HepG2 (cell line): ENCODE results near the gene HLA-F. TPM values are rescaled to one million over a fixed set of nuclear protein-coding genes. Genes with fewer than 3 reads are reported as not detected.

Experiments
- ATAC-seq: fragments of 200-7000 bp; cut with Tn5 transposase; 3 replicates; pipeline ENCODE4 v1.9.1; 2020; ENCODE audit warnings: mild to moderate bottlenecking, moderate library complexity
- BruUV-seq: library from RNA; stranded (reverse); fragments of 400-500 nt; replicated peaks from 2 replicates; lab custom pipeline; 2021; lab: Mats Ljungman, UMichigan
- CTCF ChIA-PET: fragments of 300-600 bp; formaldehyde crosslinking; extraction: SDS; loops from one replicate; lab custom pipeline; 2021; ENCODE audit warnings: low total read pairs, inconsistent platforms, low intra/inter-chr PET ratio; lab: Yijun Ruan, JAX
- POLR2A ChIA-PET: fragments of 350-600 bp; sonication (Branson Sonifier 250); formaldehyde crosslinking; loops from one replicate; lab custom pipeline; 2020; ENCODE audit warnings: antibody characterized with exemption, inconsistent platforms; lab: Yijun Ruan, JAX
- DNase-seq: peaks from one replicate; pipeline ENCODE4 v3.0.0-alpha.2; 2015; ENCODE audit warnings: low spot score
- FAIRE-seq: peaks from 3 replicates; lab custom pipeline; 2011; peaks lifted over from hg19 to GRCh38; lab: Jason Lieb, UNC
- H2AFZ ChIP-seq: one replicate; pipeline ENCODE4 v1.6.1; 2011; ENCODE audit warnings: low read length, inconsistent platforms
- H3K27ac ChIP-seq: fragments of 300-600 bp; 3 replicates; pipeline ENCODE4 v1.8.0; 2011; ENCODE audit warnings: mixed run types, mild to moderate bottlenecking, mixed read lengths, low read length, inconsistent platforms; ENCODE audit not compliant: insufficient read depth; ENCODE audit errors: extremely low read length
- H3K27me3 ChIP-seq, 2 experiments: fragments of 200-600 bp in 1 of 2; 2 replicates in 1 of 2; 3 replicates in 1 of 2; pipeline versions ENCODE4 v1.6.0 to v1.8.0; 2011; ENCODE audit warnings: low read length in 2 of 2, mild to moderate bottlenecking in 2 of 2, moderate library complexity in 2 of 2, inconsistent platforms in 1 of 2; ENCODE audit not compliant: insufficient read depth in 2 of 2, control insufficient read depth in 1 of 2
- H3K36me3 ChIP-seq, 2 experiments: fragments of 200-600 bp in 1 of 2; replicated peaks in 1 of 2; 2 replicates in 1 of 2; 3 replicates in 1 of 2; pipeline versions ENCODE4 v1.5.1 to v1.8.0; 2011; ENCODE audit warnings: low read length in 2 of 2, inconsistent platforms in 1 of 2; ENCODE audit not compliant: insufficient read depth in 2 of 2, control insufficient read depth in 1 of 2
- H3K4me1 ChIP-seq: 2 replicates; pipeline ENCODE4 v1.5.1; 2012; ENCODE audit warnings: low read length, inconsistent platforms; ENCODE audit not compliant: insufficient read depth
- H3K4me2 ChIP-seq: 2 replicates; pipeline ENCODE4 v1.6.0; 2011; ENCODE audit warnings: low read depth, low read length, inconsistent platforms
- H3K4me3 ChIP-seq, 3 experiments: fragments of 200-600 bp in 1 of 3; sonication (generic), shearing (Covaris generic) in 1 of 3; replicated peaks in 1 of 3; 2 replicates each; pipeline ENCODE4 v1.5.1; 2011 to 2016; ENCODE audit warnings: low read length in 3 of 3, inconsistent platforms in 2 of 3, low read depth in 2 of 3, mild to moderate bottlenecking in 2 of 3, control low read depth in 1 of 3, mixed read lengths in 1 of 3; ENCODE audit not compliant: insufficient read depth in 1 of 3
- H3K79me2 ChIP-seq: one replicate; pipeline ENCODE4 v1.6.1; 2011; ENCODE audit warnings: low read length, inconsistent platforms; ENCODE audit not compliant: insufficient read depth
- H3K9ac ChIP-seq: 2 replicates; pipeline ENCODE4 v1.6.0; 2011; ENCODE audit warnings: mild to moderate bottlenecking, low read depth, low read length, inconsistent platforms; ENCODE audit not compliant: insufficient read depth
- H3K9me3 ChIP-seq: 2 replicates; pipeline ENCODE4 v1.5.1; 2012; ENCODE audit warnings: mild to moderate bottlenecking, low read length
- H4K20me1 ChIP-seq: 2 replicates; pipeline ENCODE4 v1.6.0; 2011; ENCODE audit warnings: inconsistent platforms, mild to moderate bottlenecking, low read length, moderate library complexity; ENCODE audit not compliant: insufficient read depth
- CEBPZ ChIP-seq: IDR thresholded peaks from 2 replicates; pipeline ENCODE4 v1.6.1; 2012; ENCODE audit warnings: low read length, improper control_type of control experiment
- DRAP1 ChIP-seq: IDR thresholded peaks from 2 replicates; pipeline ENCODE4 v1.6.1; 2016; ENCODE audit warnings: missing genetic modification reagents, missing compliant biosample characterization
- HOMEZ ChIP-seq: IDR thresholded peaks from 2 replicates; pipeline ENCODE4 v1.6.1; 2016; ENCODE audit warnings: low read depth
- MTERF4 ChIP-seq: sonication (generic); formaldehyde crosslinking; IDR thresholded peaks from 2 replicates; pipeline ENCODE4 v1.8.0; 2023; ENCODE audit warnings: mild to moderate bottlenecking, missing genetic modification reagents
- NR2C2 ChIP-seq: sonication (generic); formaldehyde crosslinking; IDR thresholded peaks from 2 replicates; pipeline ENCODE4 v1.4.0; 2020; ENCODE audit warnings: missing genetic modification reagents, mild to moderate bottlenecking, moderate library complexity, borderline replicate concordance
- PRDM15 ChIP-seq: sonication (generic); formaldehyde crosslinking; IDR thresholded peaks from 2 replicates; pipeline ENCODE4 v1.4.0; 2020; ENCODE audit warnings: missing genetic modification reagents
- TCF12 ChIP-seq, 2 experiments: fragments of 450-650 bp in 1 of 2; sonication (generic) in 1 of 2; formaldehyde crosslinking in 1 of 2; IDR thresholded peaks; 2 replicates each; pipeline versions ENCODE4 v1.6.1 to v1.8.0; 2017 to 2022; ENCODE audit warnings: antibody characterized with exemption in 1 of 2, mild to moderate bottlenecking in 1 of 2, missing genetic modification reagents in 1 of 2, moderate library complexity in 1 of 2
- ZBTB1 ChIP-seq: sonication (generic); formaldehyde crosslinking; IDR thresholded peaks from 2 replicates; pipeline ENCODE4 v1.4.0; 2020; ENCODE audit warnings: missing genetic modification reagents, borderline replicate concordance
- ZBTB2 ChIP-seq: sonication (generic); formaldehyde crosslinking; IDR thresholded peaks from 2 replicates; pipeline ENCODE4 v1.8.0; 2022; ENCODE audit warnings: low read depth, missing genetic modification reagents
- WGBS: methylation state at CpG from one replicate; pipeline ENCODE4 v1.1.6; 2017; ENCODE audit warnings: low lambda C conversion rate; 5-methylcytosine and 5-hydroxymethylcytosine counted together
- in situ Hi-C: cut with HindIII; loops from 2 replicates; pipeline ENCODE4 v1.10.0; 2017; ENCODE audit warnings: low pct_unique_long_range_greater_than_20kb; ENCODE audit not compliant: extremely low pct_ligation_motif_present
- intact Hi-C: fragments of 100-400 bp; cut with micrococcal nuclease; formaldehyde crosslinking; loops from one replicate; pipeline ENCODE4 v1.10.0; 2022; ENCODE audit not compliant: unreplicated experiment
- polyA plus RNA-seq, 8 experiments: library from polyadenylated mRNA; depleted of rRNA in 3 of 8; stranded (reverse) in 7 of 8; unstranded in 1 of 8; fragments of >200 nt; fragmentation: Illumina TruSeq in 4 of 8; extraction: Trizol in 4 of 8; gene quantifications; 2 replicates each; pipeline versions ENCODE4 v1.2.1 to v1.2.3, GENCODE V29; 2011 to 2016; ENCODE audit warnings: low read depth in 4 of 8, missing spikeins in 1 of 8, mixed read lengths in 1 of 8; ENCODE audit not compliant: insufficient read depth in 1 of 8
- total RNA-seq, 5 experiments: library from RNA; depleted of rRNA; stranded (reverse); fragments of >200 nt; fragmentation: Illumina TruSeq; extraction: Trizol; gene quantifications; 2 replicates each; pipeline ENCODE4 v1.2.3, GENCODE V29; 2016; ENCODE audit warnings: low read depth in 1 of 5
- TF ChIP-seq, protein P1 (sequence below): sonication (generic); formaldehyde crosslinking; IDR thresholded peaks from 2 replicates; pipeline ENCODE4 v1.4.0; 2020; ENCODE audit warnings: missing genetic modification reagents, mild to moderate bottlenecking, borderline replicate concordance

HLA-F gene
- total and polyA plus RNA-seq, 2 of the 13 experiments (the other 11 are each of a cell fraction or from before 2014, with no cell fraction given) = 6.0 to 6.1 TPM

GRCh38 chr6:29681811-29682210 is 41.4 kb upstream of the HLA-F start:
- intact Hi-C loops = no loop called here
- H3K9me3 ChIP-seq = no peaks in the 10 kb centered on the region
- ChIA-PET POLR2A (no interaction called here), CTCF (no interaction called here)
- no peak overlapping the region for H3K27ac ChIP-seq
- no peaks in the 10 kb centered on the region for H4K20me1 ChIP-seq
- H3K27me3 ChIP-seq = no peaks in the 10 kb centered on the region; a peak in 1 of 5 replicates
- no peak overlapping the region for H3K4me3 ChIP-seq
- in situ Hi-C loops = no loop called here
- 44% methylated on average over 8 of the region's 8 CpGs for WGBS
- H3K4me1 ChIP-seq = no peaks in the 10 kb centered on the region
- no peaks in the 10 kb centered on the region for H3K36me3 ChIP-seq
- no peak overlapping the region for H3K4me2 ChIP-seq
- FAIRE-seq (no peak), ATAC-seq (no peak), DNase-seq (no peak)
- BruUV-seq = no TSS peak
- H2AFZ ChIP-seq = no peak overlapping the region
- H3K9ac ChIP-seq = no peak overlapping the region
- H3K79me2 ChIP-seq = no peaks in the 10 kb centered on the region
- TF ChIP-seq PRDM15 (CRISPR knock-in tag) (no peak), MTERF4 (CRISPR knock-in tag) (no peak), ZBTB2 (CRISPR knock-in tag) (no peak), CEBPZ (no peak), NR2C2 (no peak), HOMEZ (no peak), TCF12 (IDR thresholded peaks at IDR 0.05) (no peak), TCF12 (CRISPR knock-in tag; IDR thresholded peaks at IDR 0.05) (no peak), ZBTB1 (CRISPR knock-in tag) (no peak), DRAP1 (no peak)
- TF ChIP-seq, protein P1, sequence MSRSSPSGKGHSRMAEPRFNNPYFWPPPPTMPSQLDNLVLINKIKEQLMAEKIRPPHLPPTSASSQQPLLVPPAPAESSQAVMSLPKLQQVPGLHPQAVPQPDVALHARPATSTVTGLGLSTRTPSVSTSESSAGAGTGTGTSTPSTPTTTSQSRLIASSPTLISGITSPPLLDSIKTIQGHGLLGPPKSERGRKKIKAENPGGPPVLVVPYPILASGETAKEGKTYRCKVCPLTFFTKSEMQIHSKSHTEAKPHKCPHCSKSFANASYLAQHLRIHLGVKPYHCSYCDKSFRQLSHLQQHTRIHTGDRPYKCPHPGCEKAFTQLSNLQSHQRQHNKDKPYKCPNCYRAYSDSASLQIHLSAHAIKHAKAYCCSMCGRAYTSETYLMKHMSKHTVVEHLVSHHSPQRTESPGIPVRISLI (CRISPR knock-in tag) = no peak
